Esophagus muscularis mucosa (tissue), 4 donors: ENCODE data around the gene TMEM50B.

Experiments used
- EP300 ChIP-seq: sonication (generic); formaldehyde crosslinking; IDR thresholded peaks from one replicate; pipeline ENCODE4 v1.6.1; 2017; ENCODE audit warnings: antibody characterized with exemption
- POLR2A ChIP-seq: fragments of 450-650 bp; IDR thresholded peaks from one replicate; pipeline ENCODE4 v1.6.1; 2017; ENCODE audit warnings: antibody characterized with exemption, moderate library complexity, mild to moderate bottlenecking, low read depth
- TF ChIP-seq, protein P1 (sequence below), 3 experiments: fragments of 200-600 bp in 2 of 3; fragments of 450-650 bp in 1 of 3; sonication (generic) in 2 of 3; IDR thresholded peaks; one replicate each; pipeline ENCODE4 v1.5.1; 2017 to 2019; ENCODE audit warnings: antibody characterized with exemption in 3 of 3, mild to moderate bottlenecking in 2 of 3, moderate library complexity in 1 of 3

DNA sequence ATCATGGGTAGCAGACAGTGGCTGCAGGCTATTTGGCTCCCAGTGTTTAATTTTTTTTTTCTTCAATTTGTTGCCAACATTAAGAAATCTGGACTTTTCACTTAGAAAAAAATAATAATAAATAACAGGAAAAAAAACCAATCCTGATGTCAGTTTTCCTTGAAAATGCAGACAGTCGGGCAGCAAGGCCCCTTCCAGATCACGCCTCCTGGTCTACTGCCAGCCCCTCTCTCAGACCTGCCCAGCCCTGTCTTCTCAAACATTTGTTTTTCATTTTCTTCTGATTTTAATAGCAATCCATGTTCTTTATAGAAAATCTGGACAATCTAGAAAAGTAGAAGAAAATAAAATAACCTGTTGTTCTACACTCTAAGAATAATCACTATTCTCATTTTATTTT is 61.1 kb downstream of the TMEM50B start:
- TF ChIP-seq, protein P1, sequence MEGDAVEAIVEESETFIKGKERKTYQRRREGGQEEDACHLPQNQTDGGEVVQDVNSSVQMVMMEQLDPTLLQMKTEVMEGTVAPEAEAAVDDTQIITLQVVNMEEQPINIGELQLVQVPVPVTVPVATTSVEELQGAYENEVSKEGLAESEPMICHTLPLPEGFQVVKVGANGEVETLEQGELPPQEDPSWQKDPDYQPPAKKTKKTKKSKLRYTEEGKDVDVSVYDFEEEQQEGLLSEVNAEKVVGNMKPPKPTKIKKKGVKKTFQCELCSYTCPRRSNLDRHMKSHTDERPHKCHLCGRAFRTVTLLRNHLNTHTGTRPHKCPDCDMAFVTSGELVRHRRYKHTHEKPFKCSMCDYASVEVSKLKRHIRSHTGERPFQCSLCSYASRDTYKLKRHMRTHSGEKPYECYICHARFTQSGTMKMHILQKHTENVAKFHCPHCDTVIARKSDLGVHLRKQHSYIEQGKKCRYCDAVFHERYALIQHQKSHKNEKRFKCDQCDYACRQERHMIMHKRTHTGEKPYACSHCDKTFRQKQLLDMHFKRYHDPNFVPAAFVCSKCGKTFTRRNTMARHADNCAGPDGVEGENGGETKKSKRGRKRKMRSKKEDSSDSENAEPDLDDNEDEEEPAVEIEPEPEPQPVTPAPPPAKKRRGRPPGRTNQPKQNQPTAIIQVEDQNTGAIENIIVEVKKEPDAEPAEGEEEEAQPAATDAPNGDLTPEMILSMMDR (IDR thresholded peaks at IDR 0.05): no peak
- no peak for TF ChIP-seq POLR2A
- no peak for TF ChIP-seq EP300
